ENCODE measurements around the gene EHD2.
"Not testable (repeated sequence)": the region's sequence is repeated elsewhere in the genome, so short reads cannot be mapped to it uniquely, and the experiment has no call there.

EHD2 gene

GRCh38 chr19:47718415-47719046, 5.3 kb downstream of the EHD2 start:
- not testable (repeated sequence) for H3K27ac Mint-ChIP-seq; DNase-seq; ATAC-seq; H3K4me1 Mint-ChIP-seq; H3K9me3 Mint-ChIP-seq; H3K36me3 Mint-ChIP-seq (ENCODE audit: low read depth); H3K4me3 Mint-ChIP-seq
- H3K27me3 Mint-ChIP-seq = peaks cover 34% of the 10 kb centered on the region

GRCh38 chr19:47719047-47719859, 6.0 kb downstream of the EHD2 start:
- Mint-ChIP-seq H3K9me3 (no peaks in the 10 kb centered on the region), H3K4me3 (no peak overlapping the region), H3K27ac (no peak overlapping the region), H3K4me1 (peaks cover 3% of the 10 kb centered on the region), H3K27me3 (peaks cover 35% of the 10 kb centered on the region), H3K36me3 (ENCODE audit: low read depth) (peaks cover 3% of the 10 kb centered on the region)
- DNase-seq (no peak), ATAC-seq (no peak)

GRCh38 chr19:47720669-47721422, 7.6 kb downstream of the EHD2 start:
- Mint-ChIP-seq H3K4me3 (no peak overlapping the region), H3K4me1 (peaks cover 3% of the 10 kb centered on the region), H3K27me3 (peaks cover 26% of the 10 kb centered on the region), H3K9me3 (no peaks in the 10 kb centered on the region), H3K27ac (no peak overlapping the region), H3K36me3 (ENCODE audit: low read depth) (no peaks in the 10 kb centered on the region)
- no peak for DNase-seq
- ATAC-seq = no peak

- DNase-seq = no peak
- Mint-ChIP-seq H3K9me3 (no peaks in the 10 kb centered on the region), H3K4me3 (no peak overlapping the region), H3K4me1 (peaks cover 3% of the 10 kb centered on the region), H3K27ac (no peak overlapping the region), H3K36me3 (ENCODE audit: low read depth) (no peaks in the 10 kb centered on the region), H3K27me3 (peaks cover 30% of the 10 kb centered on the region)
- ATAC-seq = peak; percentile 33
Measured at GRCh38 chr19:47723581-47723940, 10.3 kb downstream of the EHD2 start.

GRCh38 chr19:47725759-47726401, 12.7 kb downstream of the EHD2 start:
- Mint-ChIP-seq H3K27ac (no peak overlapping the region), H3K36me3 (ENCODE audit: low read depth) (no peaks in the 10 kb centered on the region), H3K27me3 (peaks cover 41% of the 10 kb centered on the region), H3K9me3 (no peaks in the 10 kb centered on the region), H3K4me1 (peaks cover 19% of the 10 kb centered on the region), H3K4me3 (no peak overlapping the region)
- DNase-seq (no peak), ATAC-seq (no peak)

- no peaks in the 10 kb centered on the region for H3K36me3 Mint-ChIP-seq (ENCODE audit: low read depth)
- H3K9me3 Mint-ChIP-seq = no peaks in the 10 kb centered on the region
- H3K4me3 Mint-ChIP-seq = no peak overlapping the region
- no peak for DNase-seq
- peaks cover 43% of the 10 kb centered on the region for H3K27me3 Mint-ChIP-seq
- peaks cover 19% of the 10 kb centered on the region for H3K4me1 Mint-ChIP-seq
- ATAC-seq = no peak
- no peak overlapping the region for H3K27ac Mint-ChIP-seq
Measured at GRCh38 chr19:47726467-47726866, 13.2 kb downstream of the EHD2 start.

GRCh38 chr19:47728295-47728694, 15.1 kb downstream of the EHD2 start:
- H3K4me3 Mint-ChIP-seq; H3K36me3 Mint-ChIP-seq (ENCODE audit: low read depth); ATAC-seq; H3K9me3 Mint-ChIP-seq; DNase-seq; H3K27ac Mint-ChIP-seq: not testable (repeated sequence)
- Mint-ChIP-seq H3K27me3 (peaks cover 42% of the 10 kb centered on the region), H3K4me1 (peaks cover 16% of the 10 kb centered on the region)

GRCh38 chr19:47729468-47729798, 16.2 kb downstream of the EHD2 start:
- ATAC-seq = peak; percentile 67
- H3K27ac Mint-ChIP-seq = no peak overlapping the region
- peak; percentile 38 for DNase-seq
- no peaks in the 10 kb centered on the region for H3K9me3 Mint-ChIP-seq
- peak overlapping the region; percentile 63 for H3K4me3 Mint-ChIP-seq
- peaks cover 16% of the 10 kb centered on the region for H3K4me1 Mint-ChIP-seq
- H3K27me3 Mint-ChIP-seq = peaks cover 37% of the 10 kb centered on the region
- no peaks in the 10 kb centered on the region for H3K36me3 Mint-ChIP-seq (ENCODE audit: low read depth)

- peaks cover 35% of the 10 kb centered on the region for H3K27me3 Mint-ChIP-seq
- DNase-seq (peak; percentile 71), ATAC-seq (peak; percentile 81)
- no peaks in the 10 kb centered on the region for H3K9me3 Mint-ChIP-seq
- no peak overlapping the region for H3K27ac Mint-ChIP-seq
- H3K4me1 Mint-ChIP-seq = peaks cover 16% of the 10 kb centered on the region
- H3K4me3 Mint-ChIP-seq = peak overlapping the region; percentile 63
- H3K36me3 Mint-ChIP-seq (ENCODE audit: low read depth) = no peaks in the 10 kb centered on the region
Measured at GRCh38 chr19:47729799-47730520, 16.7 kb downstream of the EHD2 start.

- ATAC-seq (no peak), DNase-seq (no peak)
- H3K27me3 Mint-ChIP-seq = peaks cover 33% of the 10 kb centered on the region
- H3K4me1 Mint-ChIP-seq = peaks cover 16% of the 10 kb centered on the region
- no peak overlapping the region for H3K27ac Mint-ChIP-seq
- no peaks in the 10 kb centered on the region for H3K36me3 Mint-ChIP-seq (ENCODE audit: low read depth)
- peak overlapping the region; percentile 63 for H3K4me3 Mint-ChIP-seq
- no peaks in the 10 kb centered on the region for H3K9me3 Mint-ChIP-seq
Measured at GRCh38 chr19:47730521-47730889, 17.3 kb downstream of the EHD2 start.

GRCh38 chr19:47730910-47731309, 17.7 kb downstream of the EHD2 start:
- Mint-ChIP-seq H3K27ac (no peak overlapping the region), H3K27me3 (peaks cover 33% of the 10 kb centered on the region), H3K9me3 (no peaks in the 10 kb centered on the region), H3K4me1 (peaks cover 16% of the 10 kb centered on the region), H3K36me3 (ENCODE audit: low read depth) (no peaks in the 10 kb centered on the region), H3K4me3 (no peak overlapping the region)
- no peak for DNase-seq
- ATAC-seq = no peak

GRCh38 chr19:47735131-47735530, 21.9 kb downstream of the EHD2 start:
- no peak overlapping the region for H3K27ac Mint-ChIP-seq
- H3K27me3 Mint-ChIP-seq = peaks cover 14% of the 10 kb centered on the region
- no peak for DNase-seq
- no peaks in the 10 kb centered on the region for H3K9me3 Mint-ChIP-seq
- H3K4me1 Mint-ChIP-seq = peaks cover 3% of the 10 kb centered on the region
- no peak overlapping the region for H3K4me3 Mint-ChIP-seq
- H3K36me3 Mint-ChIP-seq (ENCODE audit: low read depth) = no peaks in the 10 kb centered on the region
- no peak for ATAC-seq

- Mint-ChIP-seq H3K4me3 (no peak overlapping the region), H3K27me3 (peaks cover 1% of the 10 kb centered on the region), H3K9me3 (no peaks in the 10 kb centered on the region), H3K27ac (no peak overlapping the region), H3K36me3 (ENCODE audit: low read depth) (peaks cover 5% of the 10 kb centered on the region), H3K4me1 (peaks cover 34% of the 10 kb centered on the region)
- ATAC-seq = no peak
- DNase-seq = no peak
Measured at GRCh38 chr19:47740866-47741519, 27.8 kb downstream of the EHD2 start.

All from activated naive CD8-positive, alpha-beta T cell treated with anti-CD3 and anti-CD28 coated beads, Interleukin-2, amount 50 U/mL, for 24 hours (primary cell).